Measurements from ENCODE around the gene TMEM161A. TPM values are rescaled to one million over a fixed set of nuclear protein-coding genes. Genes with fewer than 3 reads are reported as not detected.
A peak's percentile ranks its signal among the peaks of the same experiment; 100 is the strongest.

TMEM161A gene
- total and polyA plus RNA-seq, 2 of the 13 experiments (the other 11 are each of a cell fraction or from before 2014, with no cell fraction given), result 25.9 to 31.4 TPM

DNA sequence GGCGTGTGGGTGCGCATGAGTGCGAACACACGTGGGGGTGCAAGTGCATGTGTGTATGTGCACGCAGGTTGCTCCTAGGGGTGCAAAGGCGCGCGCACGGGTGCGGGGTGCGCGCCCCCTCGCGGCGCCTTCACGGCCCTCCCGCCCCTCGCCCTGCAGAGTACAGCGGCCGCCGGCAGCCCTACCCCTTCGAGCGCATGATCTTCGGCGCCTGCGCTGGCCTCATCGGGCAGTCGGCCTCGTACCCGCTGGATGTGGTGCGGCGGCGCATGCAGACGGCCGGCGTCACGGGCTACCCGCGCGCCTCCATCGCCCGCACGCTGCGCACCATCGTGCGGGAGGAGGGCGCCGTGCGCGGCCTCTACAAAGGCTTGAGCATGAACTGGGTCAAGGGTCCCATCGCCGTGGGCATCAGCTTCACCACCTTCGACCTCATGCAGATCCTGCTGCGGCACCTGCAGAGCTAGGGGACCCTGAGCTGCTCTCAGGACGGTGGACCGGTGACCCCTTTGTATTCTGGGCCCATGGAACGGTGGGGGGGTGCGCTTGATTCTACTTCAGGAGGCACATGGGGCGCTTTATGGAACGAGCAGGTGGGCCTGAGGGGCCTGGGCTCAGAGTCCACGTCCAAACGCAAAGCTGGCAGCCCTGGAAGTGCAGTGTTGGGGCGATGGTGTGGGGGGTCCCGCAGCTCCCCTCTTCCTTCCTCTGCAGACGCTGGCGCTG lies 27.7 kb downstream of the TMEM161A start:
- Histone ChIP-seq H3K4me2 (ENCODE audit: low read depth, low read length) (no peak overlapping the region), H3K4me3 (replicated peaks in 1 of 3; ENCODE audit: insufficient read depth in 1 of 3, low read depth in 2 of 3, low read length in 3 of 3) (no peak overlapping the region), H3K9me3 (ENCODE audit: low read length) (no peaks in the 10 kb centered on the region), H4K20me1 (ENCODE audit: insufficient read depth, low read length) (no peaks in the 10 kb centered on the region), H3K36me3 (replicated peaks in 1 of 2; ENCODE audit: control insufficient read depth in 1 of 2, insufficient read depth in 2 of 2, low read length in 2 of 2) (no peaks in the 10 kb centered on the region), H3K9ac (ENCODE audit: insufficient read depth, low read depth, low read length) (no peak overlapping the region), H3K79me2 (ENCODE audit: insufficient read depth, low read length) (no peaks in the 10 kb centered on the region), H2AFZ (ENCODE audit: low read length) (no peak overlapping the region), H3K27ac (ENCODE audit: extremely low read length, insufficient read depth, low read length) (no peak overlapping the region), H3K4me1 (ENCODE audit: insufficient read depth, low read length) (peaks cover 49% of the 10 kb centered on the region), H3K27me3 (ENCODE audit: control insufficient read depth in 1 of 2, insufficient read depth in 2 of 2, low read length in 2 of 2) (no peaks in the 10 kb centered on the region)
- ATAC-seq, result no peak
- FAIRE-seq, result no peak
- in situ Hi-C loops (cut with HindIII; ENCODE audit: extremely low pct_ligation_motif_present, low pct_unique_long_range_greater_than_20kb) (loop anchor here (5.0 kb wide), 1 partner anchor 53 kb away; no protein-coding TSS in a partner anchor), intact Hi-C loops (cut with micrococcal nuclease; ENCODE audit: unreplicated experiment) (no loop called here)
- POLR2A ChIA-PET, result interaction anchor here (1.4 kb wide), 1 partner anchor 11 kb away, joined by 5 read pairs; no protein-coding TSS in a partner anchor
- WGBS (ENCODE audit: low lambda C conversion rate), result 98% methylated on average over 53 of the region's 66 CpGs
- TF ChIP-seq ZNF530 (CRISPR knock-in tag; IDR thresholded peaks at IDR 0.05; ENCODE audit: low read depth), result no peak
- peak; percentile 45 for TF ChIP-seq AGO2 (optimal IDR thresholded peaks at IDR 0.05; ENCODE audit: low read depth, low read length)
- CTCF ChIA-PET (ENCODE audit: low intra/inter-chr PET ratio, low total read pairs), result no interaction called here
- DNase-seq (ENCODE audit: low spot score), result no peak
- no TSS peak for BruUV-seq (replicated peaks)

DNA sequence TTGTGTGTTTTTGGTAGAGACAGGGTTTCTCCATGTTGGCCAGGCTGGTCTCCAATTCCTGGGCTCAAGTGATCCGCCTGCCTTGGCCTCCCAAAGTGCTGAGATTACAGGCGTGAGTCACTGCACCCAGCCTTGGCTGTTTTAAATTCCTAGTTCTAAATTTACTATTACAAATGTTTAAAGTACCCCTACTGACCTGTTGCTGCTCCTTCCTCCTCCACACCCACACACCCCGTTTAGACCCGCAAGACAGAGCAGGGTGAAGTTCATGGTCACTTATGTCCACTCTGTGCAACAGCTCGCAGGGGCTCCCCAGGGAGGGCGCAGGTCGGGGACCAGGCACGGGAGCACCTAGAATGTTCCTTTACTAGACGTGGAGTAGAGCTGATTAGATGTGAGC lies 28.7 kb downstream of the TMEM161A start:
- ChIA-PET CTCF (ENCODE audit: low intra/inter-chr PET ratio, low total read pairs) (no interaction called here), POLR2A (interaction anchor here (0.7 to 1.4 kb wide), 2 partner anchors 10 to 46 kb away, joined by 3 to 5 read pairs; partner anchors contain the start of gene SLC25A42)
- Histone ChIP-seq H3K79me2 (ENCODE audit: insufficient read depth, low read length) (no peaks in the 10 kb centered on the region), H3K4me1 (ENCODE audit: insufficient read depth, low read length) (peaks cover 50% of the 10 kb centered on the region), H3K9me3 (ENCODE audit: low read length) (no peaks in the 10 kb centered on the region), H3K9ac (ENCODE audit: insufficient read depth, low read depth, low read length) (no peak overlapping the region), H3K36me3 (replicated peaks in 1 of 2; ENCODE audit: control insufficient read depth in 1 of 2, insufficient read depth in 2 of 2, low read length in 2 of 2) (no peaks in the 10 kb centered on the region), H3K27ac (ENCODE audit: extremely low read length, insufficient read depth, low read length) (no peak overlapping the region), H3K4me3 (replicated peaks in 1 of 3; ENCODE audit: insufficient read depth in 1 of 3, low read depth in 2 of 3, low read length in 3 of 3) (no peak overlapping the region), H3K4me2 (ENCODE audit: low read depth, low read length) (no peak overlapping the region), H3K27me3 (ENCODE audit: control insufficient read depth in 1 of 2, insufficient read depth in 2 of 2, low read length in 2 of 2) (no peaks in the 10 kb centered on the region), H4K20me1 (ENCODE audit: insufficient read depth, low read length) (no peaks in the 10 kb centered on the region), H2AFZ (ENCODE audit: low read length) (no peak overlapping the region)
- ATAC-seq, result no peak
- in situ Hi-C loops (cut with HindIII; ENCODE audit: extremely low pct_ligation_motif_present, low pct_unique_long_range_greater_than_20kb) (no loop called here), intact Hi-C loops (cut with micrococcal nuclease; ENCODE audit: unreplicated experiment) (no loop called here)
- WGBS (ENCODE audit: low lambda C conversion rate), result 65% methylated on average over 9 of the region's 9 CpGs
- FAIRE-seq, result no peak
- BruUV-seq (replicated peaks), result no TSS peak
- TF ChIP-seq, protein P1, sequence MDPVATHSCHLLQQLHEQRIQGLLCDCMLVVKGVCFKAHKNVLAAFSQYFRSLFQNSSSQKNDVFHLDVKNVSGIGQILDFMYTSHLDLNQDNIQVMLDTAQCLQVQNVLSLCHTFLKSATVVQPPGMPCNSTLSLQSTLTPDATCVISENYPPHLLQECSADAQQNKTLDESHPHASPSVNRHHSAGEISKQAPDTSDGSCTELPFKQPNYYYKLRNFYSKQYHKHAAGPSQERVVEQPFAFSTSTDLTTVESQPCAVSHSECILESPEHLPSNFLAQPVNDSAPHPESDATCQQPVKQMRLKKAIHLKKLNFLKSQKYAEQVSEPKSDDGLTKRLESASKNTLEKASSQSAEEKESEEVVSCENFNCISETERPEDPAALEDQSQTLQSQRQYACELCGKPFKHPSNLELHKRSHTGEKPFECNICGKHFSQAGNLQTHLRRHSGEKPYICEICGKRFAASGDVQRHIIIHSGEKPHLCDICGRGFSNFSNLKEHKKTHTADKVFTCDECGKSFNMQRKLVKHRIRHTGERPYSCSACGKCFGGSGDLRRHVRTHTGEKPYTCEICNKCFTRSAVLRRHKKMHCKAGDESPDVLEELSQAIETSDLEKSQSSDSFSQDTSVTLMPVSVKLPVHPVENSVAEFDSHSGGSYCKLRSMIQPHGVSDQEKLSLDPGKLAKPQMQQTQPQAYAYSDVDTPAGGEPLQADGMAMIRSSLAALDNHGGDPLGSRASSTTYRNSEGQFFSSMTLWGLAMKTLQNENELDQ (CRISPR knock-in tag; IDR thresholded peaks at IDR 0.05; ENCODE audit: borderline replicate concordance), result no peak
- TF ChIP-seq CREB1 (IDR thresholded peaks at IDR 0.05) (no peak), CREB1 (CRISPR knock-in tag; IDR thresholded peaks at IDR 0.05) (no peak), PAF1 (CRISPR knock-in tag; IDR thresholded peaks at IDR 0.05) (no peak), HNF4G (IDR thresholded peaks at IDR 0.05; ENCODE audit: borderline replicate concordance, low read depth, low read length) (no peak), HNF4G (CRISPR knock-in tag; IDR thresholded peaks at IDR 0.05; ENCODE audit: borderline replicate concordance, low read depth) (no peak), ZNF891 (CRISPR knock-in tag; IDR thresholded peaks at IDR 0.05) (no peak), CBX5 (CRISPR knock-in tag; IDR thresholded peaks at IDR 0.05; ENCODE audit: borderline replicate concordance) (no peak), STAT5B (CRISPR knock-in tag; IDR thresholded peaks at IDR 0.05) (no peak), ZNF296 (CRISPR knock-in tag; conservative IDR thresholded peaks at IDR 0.05) (no peak), SP5 (CRISPR knock-in tag; IDR thresholded peaks at IDR 0.05; ENCODE audit: borderline replicate concordance, low read depth) (no peak), ZNF17 (CRISPR knock-in tag; IDR thresholded peaks at IDR 0.05) (no peak), TCF12 (IDR thresholded peaks at IDR 0.05) (no peak), TCF12 (CRISPR knock-in tag; IDR thresholded peaks at IDR 0.05) (no peak)
- DNase-seq (ENCODE audit: low spot score), result no peak
